RCC 7860 (cell line): Measurements from ENCODE around the gene AKR7A3.
"Not testable (repeated sequence)": the region's sequence is repeated elsewhere in the genome, so short reads cannot be mapped to it uniquely, and the experiment has no call there.

Source experiments
- DNase-seq: peaks from one replicate; pipeline ENCODE4 v3.0.0-alpha.2; 2015; ENCODE audit warnings: low spot score
- FAIRE-seq: peaks from 2 replicates; lab custom pipeline; 2012; peaks lifted over from hg19 to GRCh38; lab: Jason Lieb, UNC

The AKR7A3 gene

GRCh38 chr1:19321071-19321470, 32.5 kb upstream of the AKR7A3 start:
- DNase-seq (no peak), FAIRE-seq (no peak)

- FAIRE-seq (no peak), DNase-seq (no peak)
Measured at GRCh38 chr1:19319196-19319595, 30.6 kb upstream of the AKR7A3 start.

- DNase-seq (no peak), FAIRE-seq (no peak)
Measured at GRCh38 chr1:19317126-19317910, 28.7 kb upstream of the AKR7A3 start.

GRCh38 chr1:19315378-19316198, 27.0 kb upstream of the AKR7A3 start:
- DNase-seq (peak; percentile 77), FAIRE-seq (peak; percentile 55)

- FAIRE-seq = no peak
- no peak for DNase-seq
Measured at GRCh38 chr1:19313961-19314882, 25.7 kb upstream of the AKR7A3 start.

- no peak for FAIRE-seq
- DNase-seq = no peak
Measured at GRCh38 chr1:19313636-19313959, 25.0 kb upstream of the AKR7A3 start.

GRCh38 chr1:19312782-19313635, 24.4 kb upstream of the AKR7A3 start:
- peak; percentile 7 for FAIRE-seq

GRCh38 chr1:19311931-19312781, 23.6 kb upstream of the AKR7A3 start, which contains the start of the genes AKR7A2 and SLC66A1:
Gene AKR7A2 (minus strand): TSS chr1:19312144. CDS start chr1:19312124, 20 bp downstream.
Gene SLC66A1 (plus strand): TSS chr1:19312326. CDS start chr1:19317678, 5,352 bp downstream.
- DNase-seq = peak; percentile 82
- FAIRE-seq = no peak

More at GRCh38 chr1:19312782-19313635, 24.4 kb upstream of the AKR7A3 start:
- no peak for DNase-seq

- DNase-seq (no peak), FAIRE-seq (no peak)
Measured at GRCh38 chr1:19311503-19311930, 22.9 kb upstream of the AKR7A3 start.

GRCh38 chr1:19310720-19311502, 22.3 kb upstream of the AKR7A3 start:
- DNase-seq (no peak), FAIRE-seq (no peak)

GRCh38 chr1:19310061-19310460, 21.5 kb upstream of the AKR7A3 start:
- no peak for FAIRE-seq
- no peak for DNase-seq

GRCh38 chr1:19309123-19309813, 20.7 kb upstream of the AKR7A3 start:
- FAIRE-seq (no peak), DNase-seq (peak; percentile 47)

- FAIRE-seq (no peak), DNase-seq (no peak)
Measured at GRCh38 chr1:19308509-19308907, 19.9 kb upstream of the AKR7A3 start.

- DNase-seq (no peak), FAIRE-seq (no peak)
Measured at GRCh38 chr1:19307794-19308508, 19.4 kb upstream of the AKR7A3 start.

- FAIRE-seq = no peak
- no peak for DNase-seq
Measured at GRCh38 chr1:19306941-19307340, 18.4 kb upstream of the AKR7A3 start.

GRCh38 chr1:19305880-19306279, 17.3 kb upstream of the AKR7A3 start:
- DNase-seq (no peak), FAIRE-seq (no peak)

- FAIRE-seq, DNase-seq: not testable (repeated sequence)
Measured at GRCh38 chr1:19304081-19304480, 15.5 kb upstream of the AKR7A3 start.
